ENCODE results near the gene RAB14.

Gene RAB14

DNA sequence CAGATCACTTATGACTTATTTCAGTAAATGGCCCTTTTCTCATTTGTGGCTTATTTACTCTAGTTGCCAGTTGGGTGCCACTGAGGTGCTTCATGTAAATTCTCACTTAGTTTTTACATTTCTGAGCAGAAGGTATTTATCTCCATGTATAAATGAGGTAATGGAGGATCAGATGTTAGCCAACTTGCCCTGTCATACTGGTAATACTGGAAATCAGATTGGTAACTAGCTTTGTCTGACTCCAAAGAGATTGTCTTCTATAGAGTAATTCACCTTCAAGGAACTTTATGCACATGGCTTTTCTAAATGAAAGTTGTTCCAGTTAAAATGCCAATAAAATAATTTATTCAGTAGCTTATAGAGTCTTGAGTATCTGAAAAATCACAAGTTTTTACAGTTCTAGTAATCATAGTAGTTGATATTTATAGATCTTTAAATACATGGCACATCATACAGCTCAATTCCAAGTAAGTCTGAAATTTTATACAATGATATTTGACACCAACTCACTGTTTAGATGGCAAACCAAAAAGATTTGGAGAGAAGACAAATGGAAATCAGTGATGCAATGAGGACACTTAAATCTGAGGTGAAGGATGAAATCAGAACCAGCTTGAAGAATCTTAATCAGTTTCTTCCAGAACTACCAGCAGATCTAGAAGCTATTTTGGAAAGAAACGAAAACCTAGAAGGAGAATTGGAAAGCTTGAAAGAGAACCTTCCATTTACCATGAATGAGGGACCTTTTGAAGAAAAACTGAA is 28.8 kb downstream of the RAB14 start:
- no peak for TF ChIP-seq GABPA (IDR thresholded peaks at IDR 0.05; ENCODE audit: low read depth)
- TF ChIP-seq SPI1 (IDR thresholded peaks at IDR 0.05; ENCODE audit: borderline replicate concordance, low read depth) = no peak
- TF ChIP-seq, protein P1, sequence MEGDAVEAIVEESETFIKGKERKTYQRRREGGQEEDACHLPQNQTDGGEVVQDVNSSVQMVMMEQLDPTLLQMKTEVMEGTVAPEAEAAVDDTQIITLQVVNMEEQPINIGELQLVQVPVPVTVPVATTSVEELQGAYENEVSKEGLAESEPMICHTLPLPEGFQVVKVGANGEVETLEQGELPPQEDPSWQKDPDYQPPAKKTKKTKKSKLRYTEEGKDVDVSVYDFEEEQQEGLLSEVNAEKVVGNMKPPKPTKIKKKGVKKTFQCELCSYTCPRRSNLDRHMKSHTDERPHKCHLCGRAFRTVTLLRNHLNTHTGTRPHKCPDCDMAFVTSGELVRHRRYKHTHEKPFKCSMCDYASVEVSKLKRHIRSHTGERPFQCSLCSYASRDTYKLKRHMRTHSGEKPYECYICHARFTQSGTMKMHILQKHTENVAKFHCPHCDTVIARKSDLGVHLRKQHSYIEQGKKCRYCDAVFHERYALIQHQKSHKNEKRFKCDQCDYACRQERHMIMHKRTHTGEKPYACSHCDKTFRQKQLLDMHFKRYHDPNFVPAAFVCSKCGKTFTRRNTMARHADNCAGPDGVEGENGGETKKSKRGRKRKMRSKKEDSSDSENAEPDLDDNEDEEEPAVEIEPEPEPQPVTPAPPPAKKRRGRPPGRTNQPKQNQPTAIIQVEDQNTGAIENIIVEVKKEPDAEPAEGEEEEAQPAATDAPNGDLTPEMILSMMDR (IDR thresholded peaks at IDR 0.05; ENCODE audit: insufficient read depth, low read length) = no peak
- TF ChIP-seq POLR2AphosphoS5 (IDR thresholded peaks at IDR 0.05; ENCODE audit: low read depth) = no peak
- TF ChIP-seq, protein P2, sequence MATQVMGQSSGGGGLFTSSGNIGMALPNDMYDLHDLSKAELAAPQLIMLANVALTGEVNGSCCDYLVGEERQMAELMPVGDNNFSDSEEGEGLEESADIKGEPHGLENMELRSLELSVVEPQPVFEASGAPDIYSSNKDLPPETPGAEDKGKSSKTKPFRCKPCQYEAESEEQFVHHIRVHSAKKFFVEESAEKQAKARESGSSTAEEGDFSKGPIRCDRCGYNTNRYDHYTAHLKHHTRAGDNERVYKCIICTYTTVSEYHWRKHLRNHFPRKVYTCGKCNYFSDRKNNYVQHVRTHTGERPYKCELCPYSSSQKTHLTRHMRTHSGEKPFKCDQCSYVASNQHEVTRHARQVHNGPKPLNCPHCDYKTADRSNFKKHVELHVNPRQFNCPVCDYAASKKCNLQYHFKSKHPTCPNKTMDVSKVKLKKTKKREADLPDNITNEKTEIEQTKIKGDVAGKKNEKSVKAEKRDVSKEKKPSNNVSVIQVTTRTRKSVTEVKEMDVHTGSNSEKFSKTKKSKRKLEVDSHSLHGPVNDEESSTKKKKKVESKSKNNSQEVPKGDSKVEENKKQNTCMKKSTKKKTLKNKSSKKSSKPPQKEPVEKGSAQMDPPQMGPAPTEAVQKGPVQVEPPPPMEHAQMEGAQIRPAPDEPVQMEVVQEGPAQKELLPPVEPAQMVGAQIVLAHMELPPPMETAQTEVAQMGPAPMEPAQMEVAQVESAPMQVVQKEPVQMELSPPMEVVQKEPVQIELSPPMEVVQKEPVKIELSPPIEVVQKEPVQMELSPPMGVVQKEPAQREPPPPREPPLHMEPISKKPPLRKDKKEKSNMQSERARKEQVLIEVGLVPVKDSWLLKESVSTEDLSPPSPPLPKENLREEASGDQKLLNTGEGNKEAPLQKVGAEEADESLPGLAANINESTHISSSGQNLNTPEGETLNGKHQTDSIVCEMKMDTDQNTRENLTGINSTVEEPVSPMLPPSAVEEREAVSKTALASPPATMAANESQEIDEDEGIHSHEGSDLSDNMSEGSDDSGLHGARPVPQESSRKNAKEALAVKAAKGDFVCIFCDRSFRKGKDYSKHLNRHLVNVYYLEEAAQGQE (IDR thresholded peaks at IDR 0.05; ENCODE audit: insufficient replicate concordance, low read depth) = no peak
- DNase-seq (ENCODE audit: low read depth in 1 of 2, low spot score in 1 of 2) = no peak
- Histone ChIP-seq H3K4me3 (replicated peaks; ENCODE audit: insufficient read depth, low read length) (no peak overlapping the region), H3K27ac (replicated peaks) (no peak overlapping the region), H3K27me3 (ENCODE audit: insufficient read depth, poor library complexity, severe bottlenecking) (no peaks in the 10 kb centered on the region)

DNA sequence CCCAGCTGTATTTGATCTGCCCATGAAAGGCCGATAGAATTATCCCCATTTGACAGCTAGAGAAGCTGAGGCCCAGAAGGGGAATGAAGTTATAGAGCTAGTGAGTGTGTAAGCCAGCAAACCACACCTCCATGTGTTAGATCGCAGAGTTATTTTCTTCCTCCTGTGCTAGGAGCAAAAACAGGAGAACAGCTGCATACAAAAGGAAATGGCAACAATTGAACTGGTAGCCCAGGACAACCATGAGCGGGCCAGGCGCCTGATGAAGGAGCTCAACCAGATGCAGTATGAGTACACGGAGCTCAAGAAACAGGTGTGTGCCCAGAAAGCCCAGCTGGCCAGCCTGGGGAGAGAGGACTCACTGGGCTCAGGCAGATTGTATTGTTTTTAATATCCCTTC is 30.4 kb downstream of the RAB14 start:
- TF ChIP-seq, protein P2 (IDR thresholded peaks at IDR 0.05; ENCODE audit: insufficient replicate concordance, low read depth) = no peak
- TF ChIP-seq GABPA (IDR thresholded peaks at IDR 0.05; ENCODE audit: low read depth) (no peak), SPI1 (IDR thresholded peaks at IDR 0.05; ENCODE audit: borderline replicate concordance, low read depth) (no peak), POLR2AphosphoS5 (IDR thresholded peaks at IDR 0.05; ENCODE audit: low read depth) (no peak)
- TF ChIP-seq, protein P1 (IDR thresholded peaks at IDR 0.05; ENCODE audit: insufficient read depth, low read length) = no peak
- Histone ChIP-seq H3K27me3 (ENCODE audit: insufficient read depth, poor library complexity, severe bottlenecking) (no peaks in the 10 kb centered on the region), H3K4me3 (replicated peaks; ENCODE audit: insufficient read depth, low read length) (no peak overlapping the region), H3K27ac (replicated peaks) (no peak overlapping the region)
- no peak for DNase-seq (ENCODE audit: low read depth in 1 of 2, low spot score in 1 of 2)

DNA sequence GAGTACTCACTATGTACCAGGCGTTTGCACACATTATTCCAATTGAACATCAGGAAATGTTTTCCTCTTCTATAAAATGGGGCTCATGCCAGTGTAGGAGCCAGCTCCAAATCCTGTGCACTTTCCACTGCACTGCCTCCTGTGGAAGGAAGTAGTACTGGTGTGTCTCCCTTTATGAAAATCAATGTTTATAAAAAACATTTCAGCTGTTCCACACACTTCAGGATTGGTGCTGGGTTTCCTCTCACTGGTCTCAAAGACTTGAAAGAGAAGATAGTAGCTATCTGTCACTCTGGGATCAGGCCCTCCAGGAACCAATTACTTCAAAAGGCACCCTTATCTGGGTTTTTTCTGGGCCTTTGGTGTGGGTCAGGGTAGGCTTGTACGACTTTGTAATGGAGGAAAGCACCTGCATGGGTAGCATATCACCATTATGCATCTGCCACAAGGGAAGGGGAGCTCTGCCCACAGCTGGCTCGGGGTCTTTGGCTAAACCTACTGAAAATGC is 32.5 kb downstream of the RAB14 start:
- TF ChIP-seq SPI1 (IDR thresholded peaks at IDR 0.05; ENCODE audit: borderline replicate concordance, low read depth) = no peak
- TF ChIP-seq, protein P1 (IDR thresholded peaks at IDR 0.05; ENCODE audit: insufficient read depth, low read length) = peak; percentile 31
- no peaks in the 10 kb centered on the region for H3K27me3 ChIP-seq (ENCODE audit: insufficient read depth, poor library complexity, severe bottlenecking)
- no peak overlapping the region for H3K27ac ChIP-seq (replicated peaks)
- H3K4me3 ChIP-seq (replicated peaks; ENCODE audit: insufficient read depth, low read length) = no peak overlapping the region
- DNase-seq (ENCODE audit: low read depth in 1 of 2, low spot score in 1 of 2) = no peak

All from HL-60 (cell line).